A673 (cell line): Measurements from ENCODE around the gene ZDHHC17. TPM values are rescaled to one million over a fixed set of nuclear protein-coding genes. Genes with fewer than 3 reads are reported as not detected.

Experiments used
- BruUV-seq: library from RNA; stranded (reverse); fragments of 400-500 nt; replicated peaks from 2 replicates; lab custom pipeline; 2021; lab: Mats Ljungman, UMichigan
- CTCF ChIA-PET: fragments of 300-600 bp; sonication (Branson Sonifier 250); formaldehyde crosslinking; loops from one replicate; lab custom pipeline; 2022; ENCODE audit warnings: antibody characterized with exemption; lab: Charles Lee
- POLR2A ChIA-PET: fragments of 300-600 bp; sonication (Branson Sonifier 250); formaldehyde crosslinking; loops from one replicate; lab custom pipeline; 2022; ENCODE audit warnings: antibody characterized with exemption; ENCODE audit not compliant: low non-redundant PET; lab: Charles Lee
- DNase-seq: peaks from one replicate; pipeline ENCODE4 v3.0.0-alpha.2; 2015; ENCODE audit warnings: low spot score
- H3K27ac ChIP-seq: fragments of 200-600 bp; sonication (generic); 2 replicates; pipeline ENCODE4 v1.5.1; 2016; ENCODE audit warnings: mixed run types, low read depth, mild to moderate bottlenecking, mixed read lengths, antibody characterized with exemption, low read length; ENCODE audit not compliant: poor library complexity, severe bottlenecking
- H3K27me3 ChIP-seq: fragments of 200-600 bp; sonication (generic); replicated peaks from 2 replicates; pipeline ENCODE4 v1.6.1; 2017; ENCODE audit warnings: mixed run types, low read depth, mild to moderate bottlenecking, mixed read lengths, antibody characterized with exemption, low read length; ENCODE audit not compliant: insufficient read depth, poor library complexity
- H3K36me3 ChIP-seq: fragments of 200-600 bp; sonication (generic); 2 replicates; pipeline ENCODE4 v1.6.1; 2016; ENCODE audit warnings: mixed run types, mild to moderate bottlenecking, mixed read lengths, antibody characterized with exemption, low read length; ENCODE audit not compliant: insufficient read depth, poor library complexity, severe bottlenecking
- H3K4me1 ChIP-seq: fragments of 200-600 bp; sonication (generic); 2 replicates; pipeline ENCODE4 v1.6.1; 2017; ENCODE audit warnings: mixed run types, mild to moderate bottlenecking, mixed read lengths, antibody characterized with exemption, low read length; ENCODE audit not compliant: insufficient read depth, poor library complexity, severe bottlenecking
- H3K4me3 ChIP-seq: fragments of 200-600 bp; sonication (generic); 2 replicates; pipeline ENCODE4 v1.5.1; 2016; ENCODE audit warnings: low read depth, mixed run types, mild to moderate bottlenecking, mixed read lengths, low read length; ENCODE audit not compliant: poor library complexity, severe bottlenecking
- H3K9me3 ChIP-seq: fragments of 200-600 bp; sonication (generic); 2 replicates; pipeline ENCODE4 v1.6.1; 2016; ENCODE audit warnings: mixed run types, low read depth, mild to moderate bottlenecking, mixed read lengths, antibody characterized with exemption, low read length; ENCODE audit not compliant: poor library complexity, severe bottlenecking
- CTCF ChIP-seq: fragments of 300-800, 200-600 bp; sonication (generic); conservative IDR thresholded peaks from 2 replicates; pipeline ENCODE4 v1.5.1; 2017; ENCODE audit warnings: low read depth, mild to moderate bottlenecking, antibody characterized with exemption, low read length, moderate library complexity, mixed read lengths
- EZH2 ChIP-seq: fragments of 200-600 bp; sonication (generic); IDR thresholded peaks from 2 replicates; pipeline ENCODE4 v1.6.1; 2017; ENCODE audit warnings: borderline replicate concordance, low read depth, mild to moderate bottlenecking, mixed read lengths, antibody characterized with exemption, low read length; ENCODE audit not compliant: poor library complexity, severe bottlenecking
- intact Hi-C: fragments of 100-400 bp; cut with micrococcal nuclease; formaldehyde crosslinking; loops from one replicate; pipeline ENCODE4 v1.10.0; 2022; ENCODE audit not compliant: unreplicated experiment
- total RNA-seq: library from RNA; stranded (reverse); gene quantifications from 2 replicates; pipeline ENCODE4 v1.2.3, GENCODE V29; 2021

The ZDHHC17 gene
- total RNA-seq, 1 experiment from 2014 or later: 41.1 TPM

GRCh38 chr12:76790564-76791552 is 26.9 kb downstream of the ZDHHC17 start:
- H3K9me3 ChIP-seq: no peaks in the 10 kb centered on the region
- CTCF ChIA-PET: interaction anchor here (0.6 to 2.2 kb wide), 2 partner anchors 169 to 1141 kb away, joined by 3 to 5 read pairs; no protein-coding TSS in a partner anchor
- no peaks in the 10 kb centered on the region for H3K36me3 ChIP-seq
- BruUV-seq: no TSS peak
- H3K27me3 ChIP-seq: no peaks in the 10 kb centered on the region
- TF ChIP-seq EZH2 (no peak), CTCF (peak; percentile 69)
- H3K27ac ChIP-seq: no peak overlapping the region
- H3K4me1 ChIP-seq: no peaks in the 10 kb centered on the region
- H3K4me3 ChIP-seq: no peak overlapping the region
- DNase-seq: peak; percentile 42
- intact Hi-C loops: loop anchor here (1.0 to 10.0 kb wide), 2 partner anchors 170 to 224 kb away; no protein-coding TSS in a partner anchor
- POLR2A ChIA-PET: interaction anchor here (0.5 kb wide), 1 partner anchor 1089 kb away, joined by 3 read pairs; no protein-coding TSS in a partner anchor

- ChIA-PET CTCF (no interaction called here), POLR2A (no interaction called here)
- intact Hi-C loops: loop anchor here (10.0 kb wide), 1 partner anchor 222 kb away; no protein-coding TSS in a partner anchor
These were observed 28.9 kb downstream of the ZDHHC17 start for GRCh38 chr12:76792828-76793227.

GRCh38 chr12:76798864-76799263 is 34.9 kb downstream of the ZDHHC17 start:
- no TSS peak for BruUV-seq

More at GRCh38 chr12:76792828-76793227, 28.9 kb downstream of the ZDHHC17 start:
- no TSS peak for BruUV-seq
- Histone ChIP-seq H3K27ac (no peak overlapping the region), H3K4me3 (no peak overlapping the region), H3K4me1 (no peaks in the 10 kb centered on the region), H3K9me3 (no peaks in the 10 kb centered on the region), H3K36me3 (no peaks in the 10 kb centered on the region), H3K27me3 (no peaks in the 10 kb centered on the region)
- DNase-seq: no peak
- no peak for TF ChIP-seq CTCF
- no peak for TF ChIP-seq EZH2

More at GRCh38 chr12:76798864-76799263, 34.9 kb downstream of the ZDHHC17 start:
- intact Hi-C loops: loop anchor here (10.0 kb wide), 1 partner anchor 216 kb away; no protein-coding TSS in a partner anchor
- POLR2A ChIA-PET: no interaction called here
- Histone ChIP-seq H3K4me1 (no peaks in the 10 kb centered on the region), H3K9me3 (peaks cover 11% of the 10 kb centered on the region), H3K27ac (no peak overlapping the region), H3K36me3 (peaks cover 19% of the 10 kb centered on the region), H3K4me3 (no peak overlapping the region), H3K27me3 (no peaks in the 10 kb centered on the region)
- TF ChIP-seq CTCF (no peak), EZH2 (no peak)
- CTCF ChIA-PET: no interaction called here
- no peak for DNase-seq
